ENCODE results near the gene PSMC1. TPM values are rescaled to one million over a fixed set of nuclear protein-coding genes. Genes with fewer than 3 reads are reported as not detected.

PSMC1 gene
- total RNA-seq, 1 donor from 2014 or later, result 78.6 TPM

- no peak for DNase-seq (ENCODE audit: low spot score)
- Mint-ChIP-seq H3K9me3 (ENCODE audit: low read depth) (no peaks in the 10 kb centered on the region), H3K27me3 (ENCODE audit: low read depth) (no peaks in the 10 kb centered on the region), H3K4me3 (ENCODE audit: unreplicated experiment) (no peak overlapping the region), H3K4me1 (ENCODE audit: low read depth) (peaks cover 23% of the 10 kb centered on the region), H3K36me3 (ENCODE audit: low read depth) (peaks cover 17% of the 10 kb centered on the region), H3K27ac (ENCODE audit: unreplicated experiment) (no peak overlapping the region)
- TF ChIP-seq CTCF (IDR thresholded peaks at IDR 0.05), result no peak
Observed at GRCh38 chr14:90299408-90299807, 43.1 kb downstream of the PSMC1 start.

- no peak for DNase-seq (ENCODE audit: low spot score)
- H3K27me3 Mint-ChIP-seq (ENCODE audit: low read depth), result no peaks in the 10 kb centered on the region
- H3K4me1 Mint-ChIP-seq (ENCODE audit: low read depth), result peaks cover 21% of the 10 kb centered on the region
- H3K4me3 Mint-ChIP-seq (ENCODE audit: unreplicated experiment), result no peak overlapping the region
- H3K9me3 Mint-ChIP-seq (ENCODE audit: low read depth), result no peaks in the 10 kb centered on the region
- TF ChIP-seq CTCF (IDR thresholded peaks at IDR 0.05), result no peak
- peaks cover 21% of the 10 kb centered on the region for H3K36me3 Mint-ChIP-seq (ENCODE audit: low read depth)
- H3K27ac Mint-ChIP-seq (ENCODE audit: unreplicated experiment), result peak overlapping the region; percentile 77
Observed at GRCh38 chr14:90300611-90301047, 44.3 kb downstream of the PSMC1 start.

GRCh38 chr14:90301122-90301521 is 44.8 kb downstream of the PSMC1 start:
- Mint-ChIP-seq H3K36me3 (ENCODE audit: low read depth) (peaks cover 21% of the 10 kb centered on the region), H3K27me3 (ENCODE audit: low read depth) (no peaks in the 10 kb centered on the region), H3K9me3 (ENCODE audit: low read depth) (no peaks in the 10 kb centered on the region), H3K4me3 (ENCODE audit: unreplicated experiment) (no peak overlapping the region), H3K27ac (ENCODE audit: unreplicated experiment) (peak overlapping the region; percentile 54), H3K4me1 (ENCODE audit: low read depth) (peaks cover 17% of the 10 kb centered on the region)
- DNase-seq (ENCODE audit: low spot score), result no peak
- TF ChIP-seq CTCF (IDR thresholded peaks at IDR 0.05), result no peak

DNA sequence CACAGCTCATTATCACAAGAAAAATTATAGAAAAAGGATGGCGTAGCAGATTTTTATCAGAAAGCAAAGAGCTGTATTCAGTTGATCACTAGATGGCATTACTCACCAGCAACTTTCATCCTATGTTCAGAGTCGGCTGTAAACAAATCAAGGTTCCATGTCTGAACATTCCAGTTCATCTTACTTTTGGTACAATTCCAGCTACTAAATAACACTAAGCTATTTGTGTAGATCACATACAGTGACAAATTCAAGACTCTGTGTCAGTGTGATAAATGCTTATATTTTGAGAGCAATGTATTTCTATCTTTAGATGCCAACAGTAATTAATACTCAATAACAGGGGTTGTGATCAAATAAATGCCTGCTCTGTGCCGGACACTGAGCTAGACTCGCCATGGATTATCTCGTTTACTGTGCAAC is 45.3 kb downstream of the PSMC1 start:
- peaks cover 11% of the 10 kb centered on the region for H3K4me1 Mint-ChIP-seq (ENCODE audit: low read depth)
- peaks cover 17% of the 10 kb centered on the region for H3K36me3 Mint-ChIP-seq (ENCODE audit: low read depth)

GRCh38 chr14:90302529-90303303 is 46.4 kb downstream of the PSMC1 start:
- peaks cover 11% of the 10 kb centered on the region for H3K4me1 Mint-ChIP-seq (ENCODE audit: low read depth)
- no peaks in the 10 kb centered on the region for H3K9me3 Mint-ChIP-seq (ENCODE audit: low read depth)
- no peak for DNase-seq (ENCODE audit: low spot score)
- no peak for TF ChIP-seq CTCF (IDR thresholded peaks at IDR 0.05)
- no peaks in the 10 kb centered on the region for H3K27me3 Mint-ChIP-seq (ENCODE audit: low read depth)
- no peak overlapping the region for H3K4me3 Mint-ChIP-seq (ENCODE audit: unreplicated experiment)
- H3K36me3 Mint-ChIP-seq (ENCODE audit: low read depth), result peaks cover 17% of the 10 kb centered on the region
- no peak overlapping the region for H3K27ac Mint-ChIP-seq (ENCODE audit: unreplicated experiment)

More for the DNA sequence above, 45.3 kb downstream of the PSMC1 start:
- H3K9me3 Mint-ChIP-seq (ENCODE audit: low read depth), result no peaks in the 10 kb centered on the region
- peak; percentile 84 for TF ChIP-seq CTCF (IDR thresholded peaks at IDR 0.05)
- no peak overlapping the region for H3K4me3 Mint-ChIP-seq (ENCODE audit: unreplicated experiment)
- H3K27ac Mint-ChIP-seq (ENCODE audit: unreplicated experiment), result peak overlapping the region; percentile 57
- no peak for DNase-seq (ENCODE audit: low spot score)
- H3K27me3 Mint-ChIP-seq (ENCODE audit: low read depth), result no peaks in the 10 kb centered on the region
